Cardiac muscle cell (in vitro differentiated cells and primary cell): ENCODE results near the gene AMOTL2. TPM values are rescaled to one million over a fixed set of nuclear protein-coding genes. Genes with fewer than 3 reads are reported as not detected.

Experiments used
- DNase-seq, 2 donors: peaks; one replicate each; pipeline versions ENCODE4 v3.0.0 to v3.0.0-alpha.2; 2010 to 2017; ENCODE audit warnings: low read depth in 1 of 2, low spot score in 1 of 2
- H3K27ac ChIP-seq: fragments of 200-600 bp; sonication (generic); 2 replicates; pipeline ENCODE4 v1.5.1; 2016
- H3K27me3 ChIP-seq: fragments of 200-600 bp; sonication (generic); 2 replicates; pipeline ENCODE4 v1.6.0; 2016; ENCODE audit warnings: control low read depth
- H3K36me3 ChIP-seq: fragments of 200-600 bp; sonication (generic); 2 replicates; pipeline ENCODE4 v1.5.1; 2016; ENCODE audit warnings: control low read depth
- H3K4me1 ChIP-seq: fragments of 200-600 bp; sonication (generic); 2 replicates; pipeline ENCODE4 v1.8.1; 2017; ENCODE audit warnings: low read depth, mild to moderate bottlenecking, mixed run types
- H3K4me3 ChIP-seq: fragments of 200-600 bp; sonication (generic); 2 replicates; pipeline ENCODE4 v1.5.1; 2016; ENCODE audit warnings: mild to moderate bottlenecking
- H3K9me3 ChIP-seq: fragments of 200-600 bp; sonication (generic); 2 replicates; pipeline ENCODE4 v1.5.1; 2017; ENCODE audit warnings: low read depth, mild to moderate bottlenecking, control low read depth
- CTCF ChIP-seq: IDR thresholded peaks from 2 replicates; pipeline ENCODE4 v1.5.1; 2012; ENCODE audit warnings: low read depth, mild to moderate bottlenecking, low read length
- polyA plus RNA-seq: library from polyadenylated mRNA; unstranded; fragments of >200 nt; fragmentation: Nextera tagmentation; extraction: Ambion mirVana; gene quantifications from 2 replicates; pipeline ENCODE4 v1.2.1, GENCODE V29; 2016
- total RNA-seq: library from RNA; depleted of rRNA; stranded (reverse); fragments of >200 nt; gene quantifications from 2 replicates; pipeline ENCODE4 v1.2.3, GENCODE V29; 2016

Gene AMOTL2
- total and polyA plus RNA-seq, 2 experiments from 2014 or later: 32.1 to 103 TPM

- Histone ChIP-seq H3K36me3 (no peaks in the 10 kb centered on the region), H3K9me3 (no peaks in the 10 kb centered on the region), H3K27me3 (no peaks in the 10 kb centered on the region), H3K4me3 (no peak overlapping the region), H3K4me1 (no peaks in the 10 kb centered on the region), H3K27ac (no peak overlapping the region)
- TF ChIP-seq CTCF: no peak
- DNase-seq: no peak
These were observed 26.7 kb downstream of the AMOTL2 start for GRCh38 chr3:134347551-134347950.

- H3K27ac ChIP-seq: no peak overlapping the region
- no peaks in the 10 kb centered on the region for H3K27me3 ChIP-seq
- no peak for TF ChIP-seq CTCF
- no peak overlapping the region for H3K4me3 ChIP-seq
- no peaks in the 10 kb centered on the region for H3K9me3 ChIP-seq
- no peak for DNase-seq
- no peaks in the 10 kb centered on the region for H3K36me3 ChIP-seq
- H3K4me1 ChIP-seq: no peaks in the 10 kb centered on the region
These were observed 27.5 kb downstream of the AMOTL2 start for GRCh38 chr3:134346744-134347143.

- Histone ChIP-seq H3K4me3 (no peak overlapping the region), H3K27ac (no peak overlapping the region), H3K4me1 (peaks cover 6% of the 10 kb centered on the region), H3K9me3 (no peaks in the 10 kb centered on the region), H3K36me3 (no peaks in the 10 kb centered on the region), H3K27me3 (no peaks in the 10 kb centered on the region)
- DNase-seq: no peak
- no peak for TF ChIP-seq CTCF
These were observed 29.0 kb downstream of the AMOTL2 start for GRCh38 chr3:134345202-134345601.

- H3K4me3 ChIP-seq: no peak overlapping the region
These were observed 29.7 kb downstream of the AMOTL2 start for GRCh38 chr3:134344560-134344959.

GRCh38 chr3:134342259-134342658 is 32.0 kb downstream of the AMOTL2 start:
- no peak for DNase-seq
- Histone ChIP-seq H3K36me3 (no peaks in the 10 kb centered on the region), H3K4me1 (peaks cover 6% of the 10 kb centered on the region), H3K4me3 (no peak overlapping the region), H3K27ac (no peak overlapping the region), H3K9me3 (no peaks in the 10 kb centered on the region), H3K27me3 (no peaks in the 10 kb centered on the region)
- TF ChIP-seq CTCF: no peak

More at GRCh38 chr3:134344560-134344959, 29.7 kb downstream of the AMOTL2 start:
- no peaks in the 10 kb centered on the region for H3K36me3 ChIP-seq
- TF ChIP-seq CTCF: no peak
- peaks cover 6% of the 10 kb centered on the region for H3K4me1 ChIP-seq
- H3K9me3 ChIP-seq: no peaks in the 10 kb centered on the region
- no peaks in the 10 kb centered on the region for H3K27me3 ChIP-seq
- H3K27ac ChIP-seq: no peak overlapping the region
- no peak for DNase-seq

- no peak overlapping the region for H3K27ac ChIP-seq
- H3K9me3 ChIP-seq: no peaks in the 10 kb centered on the region
- H3K4me3 ChIP-seq: no peak overlapping the region
- no peaks in the 10 kb centered on the region for H3K36me3 ChIP-seq
- no peaks in the 10 kb centered on the region for H3K27me3 ChIP-seq
- DNase-seq: no peak
- TF ChIP-seq CTCF: no peak
- peaks cover 6% of the 10 kb centered on the region for H3K4me1 ChIP-seq
These were observed 32.9 kb downstream of the AMOTL2 start for GRCh38 chr3:134341389-134341788.
